ENCODE measurements around the gene KLHL29.

KLHL29 gene

DNA sequence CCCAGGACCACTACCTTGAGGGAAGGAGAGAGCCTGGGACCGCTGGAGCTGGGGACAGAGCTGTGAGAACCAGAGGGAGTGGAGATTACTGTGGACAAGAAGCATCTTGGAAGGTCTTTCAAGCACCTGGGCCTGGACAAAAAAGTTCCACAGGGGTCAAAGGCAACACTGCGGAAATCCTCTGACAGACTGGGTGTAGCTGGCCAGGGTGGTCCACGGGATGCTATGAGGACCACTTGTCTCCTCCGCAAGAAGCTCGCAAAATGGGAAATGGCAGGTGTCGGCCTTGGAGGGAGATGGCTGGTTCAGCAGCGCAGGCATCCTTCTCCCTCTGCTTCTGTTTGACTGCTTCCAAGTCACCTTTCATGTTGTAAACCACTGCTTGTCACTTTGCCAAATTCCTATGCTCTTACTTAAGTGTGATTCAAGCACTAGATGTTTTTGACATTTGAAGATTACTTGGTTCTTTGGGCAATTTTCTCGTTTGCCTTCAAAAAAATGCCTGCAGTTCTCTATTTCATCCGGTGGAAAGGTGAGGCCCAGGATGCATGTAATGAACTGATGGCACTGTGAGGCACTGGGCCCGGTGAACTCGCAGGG is 27.7 kb downstream of the KLHL29 start:
- H3K36me3 ChIP-seq (replicated peaks in 1 of 2; ENCODE audit: control insufficient read depth in 2 of 2, insufficient read depth in 2 of 2, low read length in 2 of 2), result no peaks in the 10 kb centered on the region
- no peak overlapping the region for H2BK5ac ChIP-seq (ENCODE audit: low read length)
- H3K14ac ChIP-seq (ENCODE audit: low read length), result no peak overlapping the region
- WGBS, 2 donors (ENCODE audit: extremely low coverage in 2 of 2, insufficient read length in 2 of 2, insufficient replicate concordance in 1 of 2), result no CpG with 5 or more reads among the region's 11 CpGs
- H2BK120ac ChIP-seq (ENCODE audit: low read depth, low read length), result no peak overlapping the region
- H3K9me3 ChIP-seq (replicated peaks in 1 of 2; ENCODE audit: control insufficient read depth in 2 of 2, insufficient read depth in 1 of 2, low read depth in 1 of 2, low read length in 2 of 2), result no peaks in the 10 kb centered on the region
- H3K79me1 ChIP-seq (ENCODE audit: low read depth, low read length), result peaks cover 2% of the 10 kb centered on the region
- no peak overlapping the region for H3K18ac ChIP-seq (ENCODE audit: low read length)
- no peaks in the 10 kb centered on the region for H3K27me3 ChIP-seq (ENCODE audit: control insufficient read depth in 3 of 3, insufficient read depth in 3 of 3, low read depth in 1 of 3, low read length in 3 of 3)
- H4K91ac ChIP-seq (ENCODE audit: low read depth, low read length, poor library complexity), result no peak overlapping the region
- no peak overlapping the region for H3K4me3 ChIP-seq (ENCODE audit: low read length in 2 of 2)
- H3K4me1 ChIP-seq (ENCODE audit: control insufficient read depth in 2 of 2, insufficient read depth in 1 of 2, low read depth in 1 of 2, low read length in 2 of 2), result no peaks in the 10 kb centered on the region
- no peak overlapping the region for H3K4me2 ChIP-seq (ENCODE audit: insufficient read depth, low read length, poor library complexity, severe bottlenecking)
- no peak overlapping the region for H3K9ac ChIP-seq (ENCODE audit: low read depth, low read length, poor library complexity)
- no peak overlapping the region for H3K23ac ChIP-seq (ENCODE audit: low read depth, low read length, poor library complexity)
- H2BK12ac ChIP-seq (ENCODE audit: low read length), result no peak overlapping the region
- H3K27ac ChIP-seq (replicated peaks; ENCODE audit: low read length), result no peak overlapping the region
- no peak overlapping the region for H2BK15ac ChIP-seq (ENCODE audit: low read length)
- H4K8ac ChIP-seq (ENCODE audit: low read depth, low read length), result no peak overlapping the region
- H2AFZ ChIP-seq (ENCODE audit: low read length), result no peak overlapping the region
- no peak overlapping the region for H2AK5ac ChIP-seq (ENCODE audit: low read depth, low read length)
- H3K4ac ChIP-seq (ENCODE audit: low read length), result no peak overlapping the region
- no peak for DNase-seq (ENCODE audit: low spot score)

DNA sequence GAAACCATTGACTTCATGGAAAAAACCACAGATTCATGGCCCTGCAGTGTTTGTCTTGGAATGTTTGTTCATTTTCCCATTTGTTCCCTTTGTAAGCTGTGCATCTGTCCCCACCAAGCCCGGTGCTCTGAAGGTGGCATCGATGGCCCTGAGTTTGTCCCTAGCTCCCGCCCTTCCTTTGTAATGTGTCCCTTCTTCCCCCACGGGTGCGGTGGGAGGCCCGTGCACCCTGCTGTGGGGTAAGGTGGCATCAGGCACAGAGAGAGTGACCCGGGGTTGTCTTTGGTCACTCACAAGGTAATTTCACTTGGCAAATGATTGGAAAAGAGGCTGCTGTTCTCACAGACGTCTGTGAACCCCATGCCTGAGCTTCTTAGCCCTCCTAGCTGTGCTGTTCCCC is 28.7 kb downstream of the KLHL29 start:
- no peaks in the 10 kb centered on the region for H3K27me3 ChIP-seq (ENCODE audit: control insufficient read depth in 3 of 3, insufficient read depth in 3 of 3, low read depth in 1 of 3, low read length in 3 of 3)
- no peak overlapping the region for H3K4me3 ChIP-seq (ENCODE audit: low read length in 2 of 2)
- no peak overlapping the region for H2AFZ ChIP-seq (ENCODE audit: low read length)
- no peak overlapping the region for H2BK5ac ChIP-seq (ENCODE audit: low read length)
- no peak overlapping the region for H3K14ac ChIP-seq (ENCODE audit: low read length)
- H2AK5ac ChIP-seq (ENCODE audit: low read depth, low read length), result no peak overlapping the region
- no peaks in the 10 kb centered on the region for H3K36me3 ChIP-seq (replicated peaks in 1 of 2; ENCODE audit: control insufficient read depth in 2 of 2, insufficient read depth in 2 of 2, low read length in 2 of 2)
- no peak overlapping the region for H2BK12ac ChIP-seq (ENCODE audit: low read length)
- WGBS, 2 donors (ENCODE audit: extremely low coverage in 2 of 2, insufficient read length in 2 of 2, insufficient replicate concordance in 1 of 2), result no CpG with 5 or more reads among the region's 8 CpGs
- H3K4ac ChIP-seq (ENCODE audit: low read length), result no peak overlapping the region
- no peak overlapping the region for H4K8ac ChIP-seq (ENCODE audit: low read depth, low read length)
- no peak for DNase-seq (ENCODE audit: low spot score)
- no peak overlapping the region for H2BK15ac ChIP-seq (ENCODE audit: low read length)
- no peak overlapping the region for H3K9ac ChIP-seq (ENCODE audit: low read depth, low read length, poor library complexity)
- H3K23ac ChIP-seq (ENCODE audit: low read depth, low read length, poor library complexity), result no peak overlapping the region
- H3K4me2 ChIP-seq (ENCODE audit: insufficient read depth, low read length, poor library complexity, severe bottlenecking), result no peak overlapping the region
- H2BK120ac ChIP-seq (ENCODE audit: low read depth, low read length), result no peak overlapping the region
- H3K18ac ChIP-seq (ENCODE audit: low read length), result peak overlapping the region; percentile 15
- H3K79me1 ChIP-seq (ENCODE audit: low read depth, low read length), result peaks cover 2% of the 10 kb centered on the region
- no peak overlapping the region for H4K91ac ChIP-seq (ENCODE audit: low read depth, low read length, poor library complexity)
- peaks cover 0 to under 1% of the 10 kb centered on the region in 2 donors for H3K4me1 ChIP-seq (ENCODE audit: control insufficient read depth in 2 of 2, insufficient read depth in 1 of 2, low read depth in 1 of 2, low read length in 2 of 2)
- no peaks in the 10 kb centered on the region for H3K9me3 ChIP-seq (replicated peaks in 1 of 2; ENCODE audit: control insufficient read depth in 2 of 2, insufficient read depth in 1 of 2, low read depth in 1 of 2, low read length in 2 of 2)
- H3K27ac ChIP-seq (replicated peaks; ENCODE audit: low read length), result no peak overlapping the region

DNA sequence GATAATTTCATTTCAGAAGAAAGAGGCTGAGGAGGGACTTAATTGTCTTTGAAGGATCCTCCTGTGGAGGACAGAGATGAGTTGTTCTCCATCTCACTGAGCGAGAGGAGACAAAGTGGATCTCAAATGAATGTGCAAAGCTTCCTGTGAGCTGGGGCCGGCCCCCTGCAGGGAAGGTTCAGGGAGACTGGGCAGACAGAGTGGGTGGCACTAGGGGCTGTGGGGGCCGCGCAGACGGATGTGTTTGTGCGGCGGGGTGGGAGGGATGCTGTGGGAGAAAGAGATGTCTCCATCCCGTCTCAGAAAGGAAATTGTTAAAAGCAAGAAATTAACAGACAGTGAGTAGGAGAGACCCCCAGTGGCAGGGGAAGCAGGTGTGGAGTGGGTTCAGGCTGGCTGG is 29.1 kb downstream of the KLHL29 start:
- H3K14ac ChIP-seq (ENCODE audit: low read length), result no peak overlapping the region
- no peak overlapping the region for H2BK5ac ChIP-seq (ENCODE audit: low read length)
- no peak overlapping the region for H3K9ac ChIP-seq (ENCODE audit: low read depth, low read length, poor library complexity)
- no peaks in the 10 kb centered on the region for H3K27me3 ChIP-seq (ENCODE audit: control insufficient read depth in 3 of 3, insufficient read depth in 3 of 3, low read depth in 1 of 3, low read length in 3 of 3)
- H3K9me3 ChIP-seq (replicated peaks in 1 of 2; ENCODE audit: control insufficient read depth in 2 of 2, insufficient read depth in 1 of 2, low read depth in 1 of 2, low read length in 2 of 2), result no peaks in the 10 kb centered on the region
- no peak overlapping the region for H4K8ac ChIP-seq (ENCODE audit: low read depth, low read length)
- H2BK12ac ChIP-seq (ENCODE audit: low read length), result no peak overlapping the region
- WGBS, 2 donors (ENCODE audit: extremely low coverage in 2 of 2, insufficient read length in 2 of 2, insufficient replicate concordance in 1 of 2), result no CpG with 5 or more reads among the region's 8 CpGs
- H2BK120ac ChIP-seq (ENCODE audit: low read depth, low read length), result no peak overlapping the region
- H2AK5ac ChIP-seq (ENCODE audit: low read depth, low read length), result no peak overlapping the region
- H2BK15ac ChIP-seq (ENCODE audit: low read length), result no peak overlapping the region
- H3K23ac ChIP-seq (ENCODE audit: low read depth, low read length, poor library complexity), result no peak overlapping the region
- H4K91ac ChIP-seq (ENCODE audit: low read depth, low read length, poor library complexity), result no peak overlapping the region
- H3K79me1 ChIP-seq (ENCODE audit: low read depth, low read length), result peaks cover 2% of the 10 kb centered on the region
- H3K18ac ChIP-seq (ENCODE audit: low read length), result no peak overlapping the region
- no peak overlapping the region for H2AFZ ChIP-seq (ENCODE audit: low read length)
- H3K4me1 ChIP-seq (ENCODE audit: control insufficient read depth in 2 of 2, insufficient read depth in 1 of 2, low read depth in 1 of 2, low read length in 2 of 2), result peaks cover 0 to 3% of the 10 kb centered on the region in 2 donors
- H3K4me2 ChIP-seq (ENCODE audit: insufficient read depth, low read length, poor library complexity, severe bottlenecking), result no peak overlapping the region
- no peak overlapping the region for H3K27ac ChIP-seq (replicated peaks; ENCODE audit: low read length)
- H3K4me3 ChIP-seq (ENCODE audit: low read length in 2 of 2), result no peak overlapping the region
- H3K36me3 ChIP-seq (replicated peaks in 1 of 2; ENCODE audit: control insufficient read depth in 2 of 2, insufficient read depth in 2 of 2, low read length in 2 of 2), result no peaks in the 10 kb centered on the region
- DNase-seq (ENCODE audit: low spot score), result no peak
- no peak overlapping the region for H3K4ac ChIP-seq (ENCODE audit: low read length)

DNA sequence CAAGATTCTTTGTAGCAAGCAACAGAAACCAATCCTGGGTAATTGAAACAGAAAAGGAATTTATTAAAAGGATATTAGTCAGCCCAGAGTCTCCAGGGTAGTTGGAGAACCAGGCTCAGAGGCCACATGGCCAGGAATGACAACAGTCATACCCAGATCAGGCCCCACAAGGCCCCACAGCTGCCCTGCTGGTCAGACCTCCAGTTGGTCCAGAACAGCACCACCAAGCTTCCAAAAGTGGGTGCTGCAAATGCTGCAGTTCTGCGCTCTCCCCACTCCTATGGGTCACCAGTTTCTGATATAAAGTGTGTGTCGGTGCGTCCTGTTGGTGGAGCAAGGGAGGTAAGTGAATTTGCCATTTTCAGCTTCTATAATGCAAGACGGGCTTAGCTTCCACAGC is 29.9 kb downstream of the KLHL29 start:
- WGBS, 2 donors (ENCODE audit: extremely low coverage in 2 of 2, insufficient read length in 2 of 2, insufficient replicate concordance in 1 of 2), result no CpG with 5 or more reads among the region's 4 CpGs
- Histone ChIP-seq H3K27me3 (ENCODE audit: control insufficient read depth in 3 of 3, insufficient read depth in 3 of 3, low read depth in 1 of 3, low read length in 3 of 3) (no peaks in the 10 kb centered on the region), H3K4me2 (ENCODE audit: insufficient read depth, low read length, poor library complexity, severe bottlenecking) (no peak overlapping the region), H3K18ac (ENCODE audit: low read length) (no peak overlapping the region), H3K9me3 (replicated peaks in 1 of 2; ENCODE audit: control insufficient read depth in 2 of 2, insufficient read depth in 1 of 2, low read depth in 1 of 2, low read length in 2 of 2) (no peaks in the 10 kb centered on the region), H3K9ac (ENCODE audit: low read depth, low read length, poor library complexity) (no peak overlapping the region), H3K79me1 (ENCODE audit: low read depth, low read length) (peaks cover 2% of the 10 kb centered on the region), H3K4me3 (ENCODE audit: low read length in 2 of 2) (no peak overlapping the region), H2BK12ac (ENCODE audit: low read length) (no peak overlapping the region), H3K14ac (ENCODE audit: low read length) (no peak overlapping the region), H2AK5ac (ENCODE audit: low read depth, low read length) (no peak overlapping the region), H3K23ac (ENCODE audit: low read depth, low read length, poor library complexity) (no peak overlapping the region), H2AFZ (ENCODE audit: low read length) (no peak overlapping the region), H2BK5ac (ENCODE audit: low read length) (no peak overlapping the region), H3K4ac (ENCODE audit: low read length) (no peak overlapping the region), H2BK120ac (ENCODE audit: low read depth, low read length) (no peak overlapping the region), H3K27ac (replicated peaks; ENCODE audit: low read length) (no peak overlapping the region), H3K36me3 (replicated peaks in 1 of 2; ENCODE audit: control insufficient read depth in 2 of 2, insufficient read depth in 2 of 2, low read length in 2 of 2) (no peaks in the 10 kb centered on the region), H4K8ac (ENCODE audit: low read depth, low read length) (no peak overlapping the region), H3K4me1 (ENCODE audit: control insufficient read depth in 2 of 2, insufficient read depth in 1 of 2, low read depth in 1 of 2, low read length in 2 of 2) (peaks cover 0 to 3% of the 10 kb centered on the region in 2 donors), H2BK15ac (ENCODE audit: low read length) (no peak overlapping the region), H4K91ac (ENCODE audit: low read depth, low read length, poor library complexity) (no peak overlapping the region)
- no peak for DNase-seq (ENCODE audit: low spot score)
